Activated T-helper 2 cell treated with anti-CD3 and anti-CD28 coated beads, Interferon-gamma antibody, Interleukin-2, Interleukin-4, amounts not matched to agents 10 μg/mL and 5 μg/mL and 100 μg/mL, durations not matched to agents 14 hours and 24 hours and 36 hours (primary cell): ENCODE data around the gene DNM1L. TPM values are rescaled to one million over a fixed set of nuclear protein-coding genes. Genes with fewer than 3 reads are reported as not detected.

Experiments
- DNase-seq: peaks from one replicate; pipeline ENCODE4 v3.0.0; 2021; ENCODE audit warnings: low spot score
- H3K27ac Mint-ChIP-seq: one replicate; pipeline ENCODE4 v1.8.0; 2021; ENCODE audit warnings: mixed read lengths
- H3K27me3 Mint-ChIP-seq: one replicate; pipeline ENCODE4 v1.8.0; 2021; ENCODE audit warnings: low read depth, mixed read lengths
- H3K36me3 Mint-ChIP-seq: one replicate; pipeline ENCODE4 v1.8.0; 2021; ENCODE audit warnings: low read depth, mixed read lengths
- H3K4me1 Mint-ChIP-seq: one replicate; pipeline ENCODE4 v1.8.0; 2021; ENCODE audit warnings: low read depth, mixed read lengths
- H3K4me3 Mint-ChIP-seq: one replicate; pipeline ENCODE4 v1.8.0; 2021; ENCODE audit warnings: low read depth, mild to moderate bottlenecking, moderate library complexity, mixed read lengths
- H3K9me3 Mint-ChIP-seq: one replicate; pipeline ENCODE4 v1.8.0; 2021; ENCODE audit warnings: mixed read lengths
- intact Hi-C: fragments of 100-400 bp; cut with micrococcal nuclease; formaldehyde crosslinking; loops from one replicate; pipeline ENCODE4 v1.15.1; 2023
- total RNA-seq: library from RNA; stranded (reverse); gene quantifications from 2 replicates; pipeline ENCODE4 v1.2.3, GENCODE V29; 2022

The DNM1L gene
- total RNA-seq, 1 donor from 2014 or later, result 108 TPM

- peaks cover 5% of the 10 kb centered on the region for H3K27me3 Mint-ChIP-seq
- H3K4me3 Mint-ChIP-seq, result no peak overlapping the region
- intact Hi-C loops, result no loop called here
- no peak overlapping the region for H3K27ac Mint-ChIP-seq
- no peaks in the 10 kb centered on the region for H3K36me3 Mint-ChIP-seq
- DNase-seq, result no peak
- H3K4me1 Mint-ChIP-seq, result no peaks in the 10 kb centered on the region
- H3K9me3 Mint-ChIP-seq, result no peaks in the 10 kb centered on the region
Measured at GRCh38 chr12:32773691-32774090, 94.6 kb downstream of the DNM1L start.

- Mint-ChIP-seq H3K27me3 (no peaks in the 10 kb centered on the region), H3K36me3 (no peaks in the 10 kb centered on the region), H3K4me3 (no peak overlapping the region), H3K4me1 (no peaks in the 10 kb centered on the region), H3K27ac (no peak overlapping the region), H3K9me3 (no peaks in the 10 kb centered on the region)
- intact Hi-C loops, result no loop called here
- no peak for DNase-seq
Measured at GRCh38 chr12:32776258-32776657, 97.2 kb downstream of the DNM1L start.

- Mint-ChIP-seq H3K4me1 (no peaks in the 10 kb centered on the region), H3K4me3 (no peak overlapping the region), H3K27ac (no peak overlapping the region)
Measured at GRCh38 chr12:32777159-32777558, 98.1 kb downstream of the DNM1L start.

GRCh38 chr12:32777691-32778175 lies 98.6 kb downstream of the DNM1L start:
- Mint-ChIP-seq H3K4me3 (no peak overlapping the region), H3K4me1 (no peaks in the 10 kb centered on the region), H3K27me3 (no peaks in the 10 kb centered on the region), H3K27ac (no peak overlapping the region), H3K9me3 (no peaks in the 10 kb centered on the region), H3K36me3 (no peaks in the 10 kb centered on the region)
- DNase-seq, result no peak
- intact Hi-C loops, result no loop called here

More at GRCh38 chr12:32777159-32777558, 98.1 kb downstream of the DNM1L start:
- intact Hi-C loops, result no loop called here
- Mint-ChIP-seq H3K27me3 (no peaks in the 10 kb centered on the region), H3K36me3 (no peaks in the 10 kb centered on the region), H3K9me3 (no peaks in the 10 kb centered on the region)
- DNase-seq, result no peak

- no peak overlapping the region for H3K4me3 Mint-ChIP-seq
- DNase-seq, result no peak
- intact Hi-C loops, result no loop called here
- H3K4me1 Mint-ChIP-seq, result no peaks in the 10 kb centered on the region
- H3K36me3 Mint-ChIP-seq, result no peaks in the 10 kb centered on the region
- H3K27me3 Mint-ChIP-seq, result no peaks in the 10 kb centered on the region
- H3K9me3 Mint-ChIP-seq, result no peaks in the 10 kb centered on the region
- H3K27ac Mint-ChIP-seq, result no peak overlapping the region
Measured at GRCh38 chr12:32780071-32780470, 101.0 kb downstream of the DNM1L start.

- H3K27me3 Mint-ChIP-seq, result no peaks in the 10 kb centered on the region
- H3K27ac Mint-ChIP-seq, result no peak overlapping the region
- H3K36me3 Mint-ChIP-seq, result no peaks in the 10 kb centered on the region
- no peaks in the 10 kb centered on the region for H3K9me3 Mint-ChIP-seq
- no peaks in the 10 kb centered on the region for H3K4me1 Mint-ChIP-seq
- no peak overlapping the region for H3K4me3 Mint-ChIP-seq
- DNase-seq, result no peak
- intact Hi-C loops, result no loop called here
Measured at GRCh38 chr12:32783029-32783428, 103.9 kb downstream of the DNM1L start.

GRCh38 chr12:32785557-32785956 lies 106.5 kb downstream of the DNM1L start:
- H3K27ac Mint-ChIP-seq, result no peak overlapping the region
- H3K9me3 Mint-ChIP-seq, result no peaks in the 10 kb centered on the region
- H3K4me3 Mint-ChIP-seq, result no peak overlapping the region
- H3K36me3 Mint-ChIP-seq, result no peaks in the 10 kb centered on the region
- no peak for DNase-seq
- H3K27me3 Mint-ChIP-seq, result peaks cover 2% of the 10 kb centered on the region
- intact Hi-C loops, result no loop called here
- no peaks in the 10 kb centered on the region for H3K4me1 Mint-ChIP-seq

- Mint-ChIP-seq H3K4me3 (no peak overlapping the region), H3K4me1 (no peaks in the 10 kb centered on the region), H3K27me3 (peaks cover 2% of the 10 kb centered on the region), H3K9me3 (no peaks in the 10 kb centered on the region), H3K36me3 (no peaks in the 10 kb centered on the region), H3K27ac (no peak overlapping the region)
- no peak for DNase-seq
- intact Hi-C loops, result no loop called here
Measured at GRCh38 chr12:32788405-32788804, 109.3 kb downstream of the DNM1L start.

- no peak for DNase-seq
- H3K9me3 Mint-ChIP-seq, result no peaks in the 10 kb centered on the region
- no peak overlapping the region for H3K27ac Mint-ChIP-seq
- intact Hi-C loops, result no loop called here
- H3K4me1 Mint-ChIP-seq, result no peaks in the 10 kb centered on the region
- H3K27me3 Mint-ChIP-seq, result peaks cover 2% of the 10 kb centered on the region
- no peaks in the 10 kb centered on the region for H3K36me3 Mint-ChIP-seq
- no peak overlapping the region for H3K4me3 Mint-ChIP-seq
Measured at GRCh38 chr12:32789446-32789845, 110.3 kb downstream of the DNM1L start.

- Mint-ChIP-seq H3K27me3 (peaks cover 2% of the 10 kb centered on the region), H3K4me3 (no peak overlapping the region), H3K4me1 (no peaks in the 10 kb centered on the region), H3K9me3 (no peaks in the 10 kb centered on the region), H3K27ac (no peak overlapping the region), H3K36me3 (no peaks in the 10 kb centered on the region)
- intact Hi-C loops, result no loop called here
- DNase-seq, result no peak
Measured at GRCh38 chr12:32789916-32790315, 110.8 kb downstream of the DNM1L start.

- no peaks in the 10 kb centered on the region for H3K36me3 Mint-ChIP-seq
- intact Hi-C loops, result no loop called here
- H3K27ac Mint-ChIP-seq, result no peak overlapping the region
- H3K4me1 Mint-ChIP-seq, result no peaks in the 10 kb centered on the region
- no peak for DNase-seq
- peaks cover 2% of the 10 kb centered on the region for H3K27me3 Mint-ChIP-seq
- no peak overlapping the region for H3K4me3 Mint-ChIP-seq
- no peaks in the 10 kb centered on the region for H3K9me3 Mint-ChIP-seq
Measured at GRCh38 chr12:32794281-32794680, 115.2 kb downstream of the DNM1L start.

Other genes with a start within 250 kb of the DNM1L start
- 29.3 and 30.3 TPM in 2 replicates for gene YARS2, start 76.6 kb downstream of the DNM1L start, total RNA-seq
- 0.11 TPM in 1 of 2 replicates, not detected in the other for gene PKP2, start 217.5 kb downstream of the DNM1L start, total RNA-seq